GM12878 (cell line): ENCODE data around the gene PRM1. TPM values are rescaled to one million over a fixed set of nuclear protein-coding genes. Genes with fewer than 3 reads are reported as not detected.
A peak's percentile ranks its signal among the peaks of the same experiment; 100 is the strongest.

Source experiments
- ATF7 ChIP-seq: fragments of 450-650 bp; IDR thresholded peaks from 2 replicates; pipeline ENCODE4 v1.6.1; 2016; ENCODE audit warnings: low read depth, mild to moderate bottlenecking
- DPF2 ChIP-seq: fragments of 450-650 bp; IDR thresholded peaks from 2 replicates; pipeline ENCODE4 v1.6.1; 2017; ENCODE audit warnings: mild to moderate bottlenecking
- HCFC1 ChIP-seq: fragments of 150-350 bp; IDR thresholded peaks from 2 replicates; pipeline ENCODE4 v1.6.1; 2014; ENCODE audit warnings: low read length
- JUND ChIP-seq: IDR thresholded peaks from 2 replicates; pipeline ENCODE4 v1.6.1; 2012; ENCODE audit warnings: low read depth, mild to moderate bottlenecking, low read length, improper control_type of control experiment, moderate library complexity
- MEF2A ChIP-seq: IDR thresholded peaks from 2 replicates; pipeline ENCODE4 v1.6.1; 2011; ENCODE audit warnings: low read depth, mild to moderate bottlenecking, low read length, moderate library complexity; ENCODE audit not compliant: insufficient read depth
- MEF2B ChIP-seq: fragments of 450-650 bp; IDR thresholded peaks from 2 replicates; pipeline ENCODE4 v1.6.1; 2018; ENCODE audit warnings: mild to moderate bottlenecking, moderate library complexity; ENCODE audit not compliant: partially characterized antibody, poor library complexity, severe bottlenecking
- MXI1 ChIP-seq: fragments of 150-350 bp; IDR thresholded peaks from 2 replicates; pipeline ENCODE4 v1.6.1; 2011; ENCODE audit warnings: low read depth, mild to moderate bottlenecking, inconsistent platforms, low read length, improper control_type of control experiment
- MYC ChIP-seq: IDR thresholded peaks from 2 replicates; pipeline ENCODE4 v1.6.1; 2011; ENCODE audit warnings: mild to moderate bottlenecking, low read length, moderate library complexity, inconsistent platforms; ENCODE audit not compliant: insufficient read depth, insufficient replicate concordance, insufficient read length, severe bottlenecking
- NFYA ChIP-seq: IDR thresholded peaks from 2 replicates; pipeline ENCODE4 v1.6.1; 2011; ENCODE audit warnings: low read depth, mild to moderate bottlenecking, low read length, improper control_type of control experiment, borderline replicate concordance
- POU2F2 ChIP-seq: IDR thresholded peaks from 3 replicates; pipeline ENCODE4 v1.6.1; 2011; ENCODE audit warnings: low read depth, mild to moderate bottlenecking, low read length, borderline replicate concordance
- SIX5 ChIP-seq: IDR thresholded peaks from 2 replicates; pipeline ENCODE4 v1.6.1; 2011; ENCODE audit warnings: mild to moderate bottlenecking, low read depth, low read length, moderate library complexity; ENCODE audit not compliant: severe bottlenecking
- SMAD5 ChIP-seq: IDR thresholded peaks from 2 replicates; pipeline ENCODE4 v1.6.1; 2016; ENCODE audit warnings: antibody characterized with exemption, low read depth
- ZBED1 ChIP-seq: IDR thresholded peaks from 2 replicates; pipeline ENCODE4 v1.6.1; 2016; ENCODE audit warnings: borderline replicate concordance
- ZZZ3 ChIP-seq: IDR thresholded peaks from 2 replicates; pipeline ENCODE4 v1.6.1; 2011; ENCODE audit warnings: low read depth; ENCODE audit not compliant: control insufficient read depth, insufficient read length
- polyA plus RNA-seq, 11 experiments: library from polyadenylated mRNA; depleted of rRNA in 4 of 11; unstranded in 6 of 11; stranded (reverse) in 5 of 11; fragments of >200 nt; fragmentation: Nextera tagmentation in 4 of 11; fragmentation: Illumina TruSeq in 1 of 11; extraction: Ambion mirVana in 4 of 11; extraction: Trizol in 1 of 11; gene quantifications; 1 replicate in 1 of 11; 2 replicates in 10 of 11; pipeline versions ENCODE4 v1.2.1 to v1.2.3, GENCODE V29; 2011 to 2016; ENCODE audit warnings: inconsistent platforms in 2 of 11, missing spikeins in 2 of 11, low read depth in 1 of 11
- total RNA-seq, 4 experiments: library from RNA; depleted of rRNA in 3 of 4; stranded (reverse); fragments of >200 nt in 3 of 4; fragmentation: Illumina TruSeq in 1 of 4; extraction: Trizol in 1 of 4; gene quantifications; 2 replicates each; pipeline versions ENCODE4 v1.2.1 to v1.2.3, GENCODE V29; 2013 to 2021
- TF ChIP-seq, protein P1 (sequence below): fragments of 450-650 bp; IDR thresholded peaks from 2 replicates; pipeline ENCODE4 v1.6.1; 2017; ENCODE audit warnings: borderline replicate concordance
- TF ChIP-seq, protein P2 (sequence below): IDR thresholded peaks from 2 replicates; pipeline ENCODE4 v1.6.1; 2012; ENCODE audit warnings: low read length, inconsistent platforms
- TF ChIP-seq, protein P3 (sequence below): fragments of 450-650 bp; IDR thresholded peaks from 2 replicates; pipeline ENCODE4 v1.6.1; 2016; ENCODE audit warnings: mild to moderate bottlenecking
- TF ChIP-seq, protein P4 (sequence below): fragments of 150-350 bp; IDR thresholded peaks from 2 replicates; pipeline ENCODE4 v1.6.1; 2016; ENCODE audit warnings: low read depth, low read length
- TF ChIP-seq, protein P5 (sequence below): fragments of 450-650 bp; IDR thresholded peaks from 2 replicates; pipeline ENCODE4 v1.6.1; 2014; ENCODE audit warnings: mild to moderate bottlenecking

The PRM1 gene
- total and polyA plus RNA-seq, 10 of the 15 experiments (the other 5 are each of a cell fraction or from before 2014, with no cell fraction given) = 0.20 TPM; not detected in 9

DNA sequence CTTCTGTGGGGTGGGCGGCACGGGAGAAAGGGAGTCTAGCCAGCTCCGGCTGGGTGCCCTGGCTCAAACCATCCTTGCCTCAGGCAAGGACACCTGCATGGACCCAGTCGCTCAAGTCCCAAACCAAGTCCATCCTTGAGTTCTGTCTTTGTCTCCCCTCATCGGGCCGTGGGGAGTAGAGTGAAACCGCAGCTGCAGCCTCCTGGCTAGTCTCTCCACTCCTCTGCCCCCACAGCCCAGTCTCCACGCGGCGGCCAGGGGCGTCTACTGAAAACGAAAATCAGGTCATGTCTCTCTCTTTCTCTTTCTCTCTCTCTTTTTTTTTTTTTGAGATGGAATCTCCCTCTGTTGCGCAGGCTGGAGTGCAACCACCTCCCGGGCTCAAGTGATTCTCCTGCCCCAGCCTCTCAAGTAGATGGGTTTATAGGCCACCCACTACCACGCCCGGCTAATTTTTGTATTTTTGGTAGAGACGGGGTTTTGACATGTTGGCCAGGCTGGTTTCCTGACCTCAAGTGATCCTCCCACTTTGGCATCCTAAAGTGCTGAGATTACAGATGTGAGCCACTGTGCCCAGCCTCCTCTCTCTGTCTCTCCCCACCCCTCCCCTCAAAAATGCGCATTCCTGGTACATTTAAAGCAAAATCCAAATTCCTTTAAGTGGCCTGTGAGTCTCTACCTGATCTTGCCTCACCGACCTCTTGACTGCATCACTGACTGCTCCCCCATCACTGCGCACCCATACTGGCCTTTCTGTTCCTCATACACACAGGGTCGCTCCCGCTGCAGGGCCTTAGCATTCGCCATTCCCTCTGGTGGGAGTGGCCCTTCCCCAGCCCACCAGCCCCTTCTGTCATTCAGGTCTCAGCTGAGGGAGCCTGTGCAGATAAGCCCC lies 46.4 kb upstream of the PRM1 start (continued):
- TF ChIP-seq NFYA = no peak
- TF ChIP-seq HCFC1 = no peak
- TF ChIP-seq, protein P1, sequence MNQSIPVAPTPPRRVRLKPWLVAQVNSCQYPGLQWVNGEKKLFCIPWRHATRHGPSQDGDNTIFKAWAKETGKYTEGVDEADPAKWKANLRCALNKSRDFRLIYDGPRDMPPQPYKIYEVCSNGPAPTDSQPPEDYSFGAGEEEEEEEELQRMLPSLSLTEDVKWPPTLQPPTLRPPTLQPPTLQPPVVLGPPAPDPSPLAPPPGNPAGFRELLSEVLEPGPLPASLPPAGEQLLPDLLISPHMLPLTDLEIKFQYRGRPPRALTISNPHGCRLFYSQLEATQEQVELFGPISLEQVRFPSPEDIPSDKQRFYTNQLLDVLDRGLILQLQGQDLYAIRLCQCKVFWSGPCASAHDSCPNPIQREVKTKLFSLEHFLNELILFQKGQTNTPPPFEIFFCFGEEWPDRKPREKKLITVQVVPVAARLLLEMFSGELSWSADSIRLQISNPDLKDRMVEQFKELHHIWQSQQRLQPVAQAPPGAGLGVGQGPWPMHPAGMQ = no peak
- peak; percentile 60; the same call in 1 of the 2 replicates for TF ChIP-seq ZBED1
- TF ChIP-seq MYC = no peak
- peak; percentile 47; the same call in 1 of the 2 replicates for TF ChIP-seq ATF7
- TF ChIP-seq, protein P2, sequence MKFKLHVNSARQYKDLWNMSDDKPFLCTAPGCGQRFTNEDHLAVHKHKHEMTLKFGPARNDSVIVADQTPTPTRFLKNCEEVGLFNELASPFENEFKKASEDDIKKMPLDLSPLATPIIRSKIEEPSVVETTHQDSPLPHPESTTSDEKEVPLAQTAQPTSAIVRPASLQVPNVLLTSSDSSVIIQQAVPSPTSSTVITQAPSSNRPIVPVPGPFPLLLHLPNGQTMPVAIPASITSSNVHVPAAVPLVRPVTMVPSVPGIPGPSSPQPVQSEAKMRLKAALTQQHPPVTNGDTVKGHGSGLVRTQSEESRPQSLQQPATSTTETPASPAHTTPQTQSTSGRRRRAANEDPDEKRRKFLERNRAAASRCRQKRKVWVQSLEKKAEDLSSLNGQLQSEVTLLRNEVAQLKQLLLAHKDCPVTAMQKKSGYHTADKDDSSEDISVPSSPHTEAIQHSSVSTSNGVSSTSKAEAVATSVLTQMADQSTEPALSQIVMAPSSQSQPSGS = peak; percentile 46; the same call in 1 of the 2 replicates
- TF ChIP-seq, protein P3, sequence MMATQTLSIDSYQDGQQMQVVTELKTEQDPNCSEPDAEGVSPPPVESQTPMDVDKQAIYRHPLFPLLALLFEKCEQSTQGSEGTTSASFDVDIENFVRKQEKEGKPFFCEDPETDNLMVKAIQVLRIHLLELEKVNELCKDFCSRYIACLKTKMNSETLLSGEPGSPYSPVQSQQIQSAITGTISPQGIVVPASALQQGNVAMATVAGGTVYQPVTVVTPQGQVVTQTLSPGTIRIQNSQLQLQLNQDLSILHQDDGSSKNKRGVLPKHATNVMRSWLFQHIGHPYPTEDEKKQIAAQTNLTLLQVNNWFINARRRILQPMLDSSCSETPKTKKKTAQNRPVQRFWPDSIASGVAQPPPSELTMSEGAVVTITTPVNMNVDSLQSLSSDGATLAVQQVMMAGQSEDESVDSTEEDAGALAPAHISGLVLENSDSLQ = no peak
- TF ChIP-seq, protein P4, sequence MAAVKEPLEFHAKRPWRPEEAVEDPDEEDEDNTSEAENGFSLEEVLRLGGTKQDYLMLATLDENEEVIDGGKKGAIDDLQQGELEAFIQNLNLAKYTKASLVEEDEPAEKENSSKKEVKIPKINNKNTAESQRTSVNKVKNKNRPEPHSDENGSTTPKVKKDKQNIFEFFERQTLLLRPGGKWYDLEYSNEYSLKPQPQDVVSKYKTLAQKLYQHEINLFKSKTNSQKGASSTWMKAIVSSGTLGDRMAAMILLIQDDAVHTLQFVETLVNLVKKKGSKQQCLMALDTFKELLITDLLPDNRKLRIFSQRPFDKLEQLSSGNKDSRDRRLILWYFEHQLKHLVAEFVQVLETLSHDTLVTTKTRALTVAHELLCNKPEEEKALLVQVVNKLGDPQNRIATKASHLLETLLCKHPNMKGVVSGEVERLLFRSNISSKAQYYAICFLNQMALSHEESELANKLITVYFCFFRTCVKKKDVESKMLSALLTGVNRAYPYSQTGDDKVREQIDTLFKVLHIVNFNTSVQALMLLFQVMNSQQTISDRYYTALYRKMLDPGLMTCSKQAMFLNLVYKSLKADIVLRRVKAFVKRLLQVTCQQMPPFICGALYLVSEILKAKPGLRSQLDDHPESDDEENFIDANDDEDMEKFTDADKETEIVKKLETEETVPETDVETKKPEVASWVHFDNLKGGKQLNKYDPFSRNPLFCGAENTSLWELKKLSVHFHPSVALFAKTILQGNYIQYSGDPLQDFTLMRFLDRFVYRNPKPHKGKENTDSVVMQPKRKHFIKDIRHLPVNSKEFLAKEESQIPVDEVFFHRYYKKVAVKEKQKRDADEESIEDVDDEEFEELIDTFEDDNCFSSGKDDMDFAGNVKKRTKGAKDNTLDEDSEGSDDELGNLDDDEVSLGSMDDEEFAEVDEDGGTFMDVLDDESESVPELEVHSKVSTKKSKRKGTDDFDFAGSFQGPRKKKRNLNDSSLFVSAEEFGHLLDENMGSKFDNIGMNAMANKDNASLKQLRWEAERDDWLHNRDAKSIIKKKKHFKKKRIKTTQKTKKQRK = no peak
- TF ChIP-seq JUND = no peak
- TF ChIP-seq MXI1 = peak; percentile 53; the same call in 1 of the 2 replicates
- no peak for TF ChIP-seq SIX5
- peak; percentile 48 for TF ChIP-seq DPF2
- no peak for TF ChIP-seq SMAD5
- peak; percentile 28 for TF ChIP-seq MEF2B
- TF ChIP-seq, protein P5, sequence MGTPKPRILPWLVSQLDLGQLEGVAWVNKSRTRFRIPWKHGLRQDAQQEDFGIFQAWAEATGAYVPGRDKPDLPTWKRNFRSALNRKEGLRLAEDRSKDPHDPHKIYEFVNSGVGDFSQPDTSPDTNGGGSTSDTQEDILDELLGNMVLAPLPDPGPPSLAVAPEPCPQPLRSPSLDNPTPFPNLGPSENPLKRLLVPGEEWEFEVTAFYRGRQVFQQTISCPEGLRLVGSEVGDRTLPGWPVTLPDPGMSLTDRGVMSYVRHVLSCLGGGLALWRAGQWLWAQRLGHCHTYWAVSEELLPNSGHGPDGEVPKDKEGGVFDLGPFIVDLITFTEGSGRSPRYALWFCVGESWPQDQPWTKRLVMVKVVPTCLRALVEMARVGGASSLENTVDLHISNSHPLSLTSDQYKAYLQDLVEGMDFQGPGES = no peak
- peak; percentile 17; the same call in 1 of the 3 replicates for TF ChIP-seq POU2F2
- TF ChIP-seq MEF2A = 0 out of 2 replicates have a peak, but pooled peaks have one; percentile 38
- TF ChIP-seq ZZZ3 = no peak
